Measurements from ENCODE around the gene EML4.

GRCh38 chr2:42223855-42224268 lies 54.7 kb downstream of the EML4 start:
- TF ChIP-seq, protein P1, sequence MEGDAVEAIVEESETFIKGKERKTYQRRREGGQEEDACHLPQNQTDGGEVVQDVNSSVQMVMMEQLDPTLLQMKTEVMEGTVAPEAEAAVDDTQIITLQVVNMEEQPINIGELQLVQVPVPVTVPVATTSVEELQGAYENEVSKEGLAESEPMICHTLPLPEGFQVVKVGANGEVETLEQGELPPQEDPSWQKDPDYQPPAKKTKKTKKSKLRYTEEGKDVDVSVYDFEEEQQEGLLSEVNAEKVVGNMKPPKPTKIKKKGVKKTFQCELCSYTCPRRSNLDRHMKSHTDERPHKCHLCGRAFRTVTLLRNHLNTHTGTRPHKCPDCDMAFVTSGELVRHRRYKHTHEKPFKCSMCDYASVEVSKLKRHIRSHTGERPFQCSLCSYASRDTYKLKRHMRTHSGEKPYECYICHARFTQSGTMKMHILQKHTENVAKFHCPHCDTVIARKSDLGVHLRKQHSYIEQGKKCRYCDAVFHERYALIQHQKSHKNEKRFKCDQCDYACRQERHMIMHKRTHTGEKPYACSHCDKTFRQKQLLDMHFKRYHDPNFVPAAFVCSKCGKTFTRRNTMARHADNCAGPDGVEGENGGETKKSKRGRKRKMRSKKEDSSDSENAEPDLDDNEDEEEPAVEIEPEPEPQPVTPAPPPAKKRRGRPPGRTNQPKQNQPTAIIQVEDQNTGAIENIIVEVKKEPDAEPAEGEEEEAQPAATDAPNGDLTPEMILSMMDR (conservative IDR thresholded peaks at IDR 0.05; ENCODE audit: low read length), result no peak
- TF ChIP-seq EZH2phosphoT487 (IDR thresholded peaks at IDR 0.05; ENCODE audit: borderline replicate concordance, low read depth, low read length), result no peak
